Measurements from ENCODE around the gene FZR1.

GRCh38 chr19:3469638-3470499 is 36.2 kb upstream of the FZR1 start:
- no peak for TF ChIP-seq POLR2A (IDR thresholded peaks at IDR 0.05)
- TF ChIP-seq CTCF (IDR thresholded peaks at IDR 0.05) = peak in 1 of 6 experiments; percentile 10
- TF ChIP-seq POLR2AphosphoS5 (IDR thresholded peaks at IDR 0.05) = no peak
- TF ChIP-seq EP300 (IDR thresholded peaks at IDR 0.05) = no peak
